Lung (tissue), 12 donors: Measurements from ENCODE around the gene ALPK3. TPM values are rescaled to one million over a fixed set of nuclear protein-coding genes. Genes with fewer than 3 reads are reported as not detected.

ENCODE experiments used
- ATAC-seq: fragments of 200-7000 bp; cut with Tn5 transposase; one replicate; pipeline ENCODE4 v1.9.1; 2020; ENCODE audit warnings: moderate number of reproducible peaks; ENCODE audit not compliant: insufficient read depth, low FRiP score
- DNase-seq, 3 donors: peaks; one replicate each; pipeline ENCODE4 v3.0.0-alpha.2; 2013 to 2017
- H3K27ac ChIP-seq, 2 donors: one replicate each; pipeline ENCODE4 v1.5.1; 2013; ENCODE audit warnings: mild to moderate bottlenecking in 2 of 2, moderate library complexity in 2 of 2, control low read depth in 1 of 2, inconsistent platforms in 1 of 2, low read depth in 1 of 2, low read length in 1 of 2
- H3K27me3 ChIP-seq, 3 donors: one replicate each; pipeline ENCODE4 v1.5.1; 2013; ENCODE audit warnings: low read length in 2 of 3; ENCODE audit not compliant: control insufficient read depth in 3 of 3, insufficient read depth in 3 of 3
- H3K36me3 ChIP-seq, 4 donors: one replicate each; pipeline ENCODE4 v1.5.1; 2013; ENCODE audit warnings: low read length in 4 of 4, mild to moderate bottlenecking in 1 of 4, moderate library complexity in 1 of 4; ENCODE audit not compliant: control insufficient read depth in 4 of 4, insufficient read depth in 4 of 4
- H3K4me1 ChIP-seq, 5 donors: one replicate each; pipeline ENCODE4 v1.5.1; 2013; ENCODE audit warnings: low read length in 5 of 5, mild to moderate bottlenecking in 2 of 5, moderate library complexity in 1 of 5; ENCODE audit not compliant: control insufficient read depth in 5 of 5, insufficient read depth in 5 of 5
- H3K4me3 ChIP-seq: one replicate; pipeline ENCODE4 v1.5.1; 2013; ENCODE audit warnings: mild to moderate bottlenecking, control low read depth, moderate library complexity
- H3K9ac ChIP-seq, 2 donors: one replicate each; pipeline ENCODE4 v1.5.1; 2013; ENCODE audit warnings: low read length in 2 of 2, control low read depth in 1 of 2; ENCODE audit not compliant: insufficient read depth in 1 of 2
- H3K9me3 ChIP-seq, 4 donors: one replicate each; pipeline ENCODE4 v1.5.1; 2013; ENCODE audit warnings: low read length in 3 of 4, mild to moderate bottlenecking in 1 of 4, moderate library complexity in 1 of 4; ENCODE audit not compliant: control insufficient read depth in 4 of 4, insufficient read depth in 3 of 4
- CTCF ChIP-seq: IDR thresholded peaks from 2 replicates; pipeline ENCODE4 v1.5.1; 2012; ENCODE audit warnings: mild to moderate bottlenecking; ENCODE audit errors: control extremely low read depth, extremely low read depth
- WGBS, 2 donors: extraction: QIAGEN DNeasy Blood & Tissue Kit; methylation state at CpG; one replicate each; pipeline ENCODE4 v1.1.7; 2013; 5-methylcytosine and 5-hydroxymethylcytosine counted together
- polyA plus RNA-seq, 2 donors: library from polyadenylated mRNA; stranded (reverse); fragments of 200-250 nt; gene quantifications; one replicate each; pipeline ENCODE4 v1.2.1, GENCODE V29; 2013
- total RNA-seq, 2 donors: library from RNA; depleted of rRNA in 1 of 2; stranded (reverse); fragments of >200 nt in 1 of 2; gene quantifications; one replicate each; pipeline ENCODE4 v1.2.1, GENCODE V29; 2014 to 2021
- donor health status: control.
- donor health status: control.
- donor health status: Bipolar disorder and iron deficiency.
- donor health status: healthy.
- donor health status: DM: yes; HTN: yes; CAD: no.

ALPK3 gene
- total and polyA plus RNA-seq, 4 donors: 3.1 to 12.2 (median 6.2) TPM

DNA sequence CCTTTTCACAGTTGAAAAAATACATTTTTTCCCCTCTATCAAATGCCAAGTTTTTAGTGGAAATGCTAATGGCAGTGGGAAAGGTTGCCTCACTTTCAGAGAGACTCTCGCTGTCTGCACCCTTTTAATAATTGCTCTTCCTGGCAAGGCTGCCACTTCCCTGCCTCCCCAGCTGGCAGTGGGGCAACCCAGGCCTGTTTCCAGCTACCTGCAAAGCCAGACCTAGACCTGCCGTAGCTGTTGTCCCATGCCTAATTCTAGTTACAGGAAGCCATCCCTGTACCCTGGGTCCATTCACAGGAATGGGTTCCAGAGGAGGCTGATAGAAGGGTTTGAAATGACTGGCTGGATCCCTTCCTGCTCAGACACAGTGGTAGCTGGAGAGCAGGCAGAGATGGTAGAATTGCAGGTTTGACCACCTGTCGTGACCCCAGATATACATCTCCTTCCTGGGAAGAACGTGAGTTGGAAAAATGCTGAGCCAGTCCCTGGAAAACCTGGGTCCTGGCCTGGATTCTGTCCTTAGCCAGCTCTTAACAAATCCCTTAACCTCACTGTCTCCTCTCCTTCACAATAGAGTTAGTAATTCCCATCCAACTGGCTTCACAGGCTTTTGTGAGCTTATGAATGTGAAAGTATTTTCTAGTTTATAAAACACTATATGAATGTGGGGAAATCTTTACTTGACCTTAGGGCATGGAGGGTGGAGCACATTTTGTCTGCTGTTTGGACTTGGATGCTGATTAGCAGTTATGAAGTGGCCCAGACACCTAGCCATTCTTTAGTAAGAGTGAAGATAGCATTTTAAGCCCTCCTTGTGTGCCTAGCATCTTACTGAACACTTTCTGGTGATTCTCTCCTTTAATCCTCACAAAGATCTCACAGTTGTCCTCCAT lies 12.9 kb upstream of the ALPK3 start:
- peaks cover 26 to 41% (median 35%) of the 10 kb centered on the region in 4 donors for H3K36me3 ChIP-seq
- no peak for DNase-seq
- 83 to 91% methylated on average over 4 of the region's 4 CpGs for WGBS, 2 donors
- no peak overlapping the region for H3K27ac ChIP-seq
- no peaks in the 10 kb centered on the region for H3K27me3 ChIP-seq
- no peak for TF ChIP-seq CTCF
- H3K9me3 ChIP-seq: no peaks in the 10 kb centered on the region
- H3K9ac ChIP-seq: no peak overlapping the region
- H3K4me1 ChIP-seq: no peaks in the 10 kb centered on the region
- no peak for ATAC-seq
- no peak overlapping the region for H3K4me3 ChIP-seq

DNA sequence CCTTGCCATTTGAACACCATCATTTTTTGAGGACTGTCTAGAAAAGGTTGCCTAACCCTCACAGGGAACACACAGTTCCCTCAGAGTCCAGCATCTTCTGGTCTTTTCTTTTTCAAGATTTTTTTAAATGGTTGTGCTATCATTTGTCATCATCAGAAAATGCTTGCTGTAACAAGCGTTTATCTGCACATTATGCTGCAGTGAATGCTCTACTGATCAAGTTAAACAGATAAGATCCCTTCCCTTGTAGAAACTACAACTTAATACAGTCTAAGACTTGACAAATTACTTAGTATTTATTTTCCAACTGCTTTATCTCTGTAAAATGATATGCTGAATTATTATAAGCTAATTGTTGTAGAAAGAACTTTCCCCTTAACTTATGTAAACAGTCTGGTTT lies 11.9 kb upstream of the ALPK3 start:
- DNase-seq (no peak), ATAC-seq (no peak)
- no peak overlapping the region for H3K9ac ChIP-seq
- TF ChIP-seq CTCF: no peak
- H3K9me3 ChIP-seq: no peaks in the 10 kb centered on the region
- peaks cover 20 to 31% (median 25%) of the 10 kb centered on the region in 4 donors for H3K36me3 ChIP-seq
- no peak overlapping the region for H3K4me3 ChIP-seq
- H3K27ac ChIP-seq: no peak overlapping the region
- no peaks in the 10 kb centered on the region for H3K27me3 ChIP-seq
- no peaks in the 10 kb centered on the region for H3K4me1 ChIP-seq
- 68 to 81% methylated on average over 1 of the region's 1 CpG for WGBS, 2 donors

DNA sequence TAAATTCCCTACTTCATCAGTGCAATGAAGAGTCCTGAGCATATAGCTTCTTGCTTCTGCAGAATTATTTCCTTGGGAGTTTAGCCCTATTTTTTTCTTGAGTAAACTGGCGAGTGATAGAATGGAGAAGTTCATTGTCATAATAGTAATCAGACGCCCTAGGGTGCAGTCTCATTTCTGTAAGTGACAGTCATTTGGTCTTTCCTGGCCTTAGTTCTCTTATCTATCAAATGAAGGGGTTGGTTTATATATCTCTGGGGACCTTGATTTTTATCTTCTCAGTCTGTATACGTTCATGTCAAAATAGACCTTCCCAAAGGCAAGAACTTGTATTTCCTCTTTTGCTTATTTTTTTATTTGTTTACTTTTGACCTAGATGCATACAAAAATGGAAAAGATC lies 9.9 kb upstream of the ALPK3 start:
- ATAC-seq (no peak), DNase-seq (no peak)
- Histone ChIP-seq H3K27ac (no peak overlapping the region), H3K4me1 (no peaks in the 10 kb centered on the region), H3K27me3 (no peaks in the 10 kb centered on the region), H3K9ac (no peak overlapping the region), H3K36me3 (peaks cover 8 to 15% (median 13%) of the 10 kb centered on the region in 4 donors), H3K9me3 (no peaks in the 10 kb centered on the region), H3K4me3 (no peak overlapping the region)
- no peak for TF ChIP-seq CTCF
- WGBS, 2 donors: 59 to 61% methylated on average over 3 of the region's 3 CpGs
